Activated CD8-positive, alpha-beta memory T cell treated with anti-CD3 and anti-CD28 coated beads, Interleukin-2, amount 50 U/mL, for 48 hours (primary cell): ENCODE measurements around the gene ADD2.

Source experiments
- DNase-seq: peaks from one replicate; pipeline ENCODE4 v3.0.0-alpha.2; 2020

The ADD2 gene

GRCh38 chr2:70698847-70699246, 69.2 kb downstream of the ADD2 start:
- DNase-seq = no peak

GRCh38 chr2:70697603-70698383, 70.2 kb downstream of the ADD2 start:
- DNase-seq = peak; percentile 30

GRCh38 chr2:70696142-70696541, 71.9 kb downstream of the ADD2 start:
- DNase-seq = peak; percentile 13

- DNase-seq = peak; percentile 15
Observed at GRCh38 chr2:70692256-70692655, 75.7 kb downstream of the ADD2 start.

- DNase-seq = peak; percentile 26
Observed at GRCh38 chr2:70691497-70692140, 76.4 kb downstream of the ADD2 start.

- no peak for DNase-seq
Observed at GRCh38 chr2:70690846-70691245, 77.2 kb downstream of the ADD2 start.

GRCh38 chr2:70688427-70688826, 79.6 kb downstream of the ADD2 start:
- peak; percentile 41 for DNase-seq

- no peak for DNase-seq
Observed at GRCh38 chr2:70687461-70687795, 80.6 kb downstream of the ADD2 start.

- DNase-seq = peak; percentile 57
Observed at GRCh38 chr2:70686577-70687460, 81.2 kb downstream of the ADD2 start.

GRCh38 chr2:70685771-70686171, 82.2 kb downstream of the ADD2 start:
- peak; percentile 8 for DNase-seq

GRCh38 chr2:70684846-70685622, 83.0 kb downstream of the ADD2 start:
- peak; percentile 25 for DNase-seq

GRCh38 chr2:70683455-70683854, 84.5 kb downstream of the ADD2 start:
- DNase-seq = no peak

GRCh38 chr2:70680735-70681134, 87.3 kb downstream of the ADD2 start:
- no peak for DNase-seq

- DNase-seq = no peak
Observed at GRCh38 chr2:70679259-70679658, 88.7 kb downstream of the ADD2 start.

GRCh38 chr2:70678576-70679143, 89.3 kb downstream of the ADD2 start:
- DNase-seq = peak; percentile 29

- DNase-seq = peak; percentile 18
Observed at GRCh38 chr2:70676301-70677035, 91.5 kb downstream of the ADD2 start.

- no peak for DNase-seq
Observed at GRCh38 chr2:70675862-70676261, 92.1 kb downstream of the ADD2 start.

- DNase-seq = no peak
Observed at GRCh38 chr2:70674636-70675430, 93.2 kb downstream of the ADD2 start.

- DNase-seq = no peak
Observed at GRCh38 chr2:70673041-70673647, 94.9 kb downstream of the ADD2 start.

- DNase-seq = no peak
Observed at GRCh38 chr2:70671092-70671675, 96.8 kb downstream of the ADD2 start.
